Measurements from ENCODE around the gene HMGA1.
"Not testable (repeated sequence)": the region's sequence is repeated elsewhere in the genome, so short reads cannot be mapped to it uniquely, and the experiment has no call there.

Gene HMGA1

GRCh38 chr6:34240329-34241248 is 3.9 kb downstream of the HMGA1 start:
- DNase-seq = no peak

DNA sequence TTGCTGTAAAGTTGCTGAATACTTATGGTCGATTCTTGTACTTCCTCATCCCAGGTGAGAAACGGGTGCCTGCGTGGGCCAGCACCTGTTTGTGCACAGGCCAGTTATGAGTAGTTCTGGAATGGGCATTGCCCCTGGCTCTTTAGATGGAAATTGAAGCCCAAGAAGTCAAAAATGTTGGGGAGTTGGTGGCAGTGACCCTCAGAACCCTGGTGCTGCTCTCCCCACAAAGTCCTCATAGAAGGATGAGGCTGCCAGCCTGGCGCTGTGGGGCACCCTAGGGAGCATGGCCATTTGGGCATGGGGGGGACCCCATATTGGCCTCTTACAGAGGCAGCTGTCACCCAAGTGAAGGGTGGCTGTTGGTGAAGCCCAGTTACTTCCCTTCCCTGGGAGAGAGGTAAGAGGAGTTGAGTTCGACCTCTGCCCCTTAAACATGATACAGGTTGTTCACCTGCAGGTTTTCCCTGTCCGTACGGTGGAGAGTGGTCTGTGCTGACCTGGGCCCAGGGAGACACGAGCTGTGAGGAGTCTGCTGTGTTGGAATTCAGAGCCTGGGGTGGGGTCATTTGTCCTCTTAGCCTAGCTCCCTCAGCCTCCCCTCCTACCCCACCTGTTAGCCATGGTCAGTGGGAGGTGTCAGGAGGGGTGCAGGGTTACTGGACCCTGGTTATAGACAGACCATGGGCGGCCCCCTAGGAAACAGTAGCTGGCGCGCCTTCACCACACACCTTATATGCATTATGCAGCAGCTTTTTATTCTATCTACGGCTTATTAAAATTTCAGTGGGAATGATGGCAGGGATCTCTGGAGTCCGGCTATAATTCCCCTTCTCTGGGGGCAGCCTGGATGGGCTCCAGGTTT is 4.9 kb downstream of the HMGA1 start:
- no peak for DNase-seq

DNA sequence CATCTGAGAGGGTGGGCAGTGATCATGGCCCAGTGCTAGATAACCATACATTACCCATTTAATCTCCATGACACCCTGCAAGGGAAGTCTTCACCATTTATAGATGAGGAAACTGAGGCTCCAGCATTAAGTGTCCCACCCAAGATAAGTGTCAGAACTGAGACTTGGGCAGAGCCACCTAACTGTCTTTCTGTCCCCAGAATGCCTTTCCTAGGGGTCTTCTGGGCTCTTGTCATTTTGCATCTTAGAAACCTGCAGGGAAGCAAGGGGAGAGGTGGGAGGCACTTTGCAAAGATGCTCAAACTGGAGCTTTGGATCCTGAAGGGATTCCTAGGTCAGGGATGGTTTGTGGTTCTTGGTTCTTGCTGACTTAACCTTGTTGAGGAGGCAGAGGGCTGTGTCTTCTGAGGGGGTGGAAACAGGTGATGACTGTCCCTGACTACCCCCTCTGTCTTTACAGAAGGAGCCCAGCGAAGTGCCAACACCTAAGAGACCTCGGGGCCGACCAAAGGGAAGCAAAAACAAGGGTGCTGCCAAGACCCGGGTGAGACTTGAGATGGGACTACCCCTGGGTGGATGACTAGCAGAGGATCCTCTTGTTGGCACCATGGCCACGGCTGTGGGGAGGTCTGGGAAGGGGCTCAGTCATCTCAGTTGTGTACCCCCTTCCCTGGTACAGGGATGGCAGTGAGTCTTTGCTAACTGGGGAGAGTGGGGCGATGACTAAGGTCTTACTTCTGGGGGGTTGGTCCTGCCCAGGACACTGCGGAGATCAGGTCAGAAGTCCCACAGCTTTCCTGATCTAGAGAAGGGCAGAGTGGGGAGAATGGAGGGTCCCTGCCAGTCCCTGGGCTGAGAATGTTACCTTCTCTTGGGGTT is 5.8 kb downstream of the HMGA1 start:
- DNase-seq = no peak

- DNase-seq = peak; percentile 32 to 44
Measured at GRCh38 chr6:34243131-34243771, 6.6 kb downstream of the HMGA1 start.

DNA sequence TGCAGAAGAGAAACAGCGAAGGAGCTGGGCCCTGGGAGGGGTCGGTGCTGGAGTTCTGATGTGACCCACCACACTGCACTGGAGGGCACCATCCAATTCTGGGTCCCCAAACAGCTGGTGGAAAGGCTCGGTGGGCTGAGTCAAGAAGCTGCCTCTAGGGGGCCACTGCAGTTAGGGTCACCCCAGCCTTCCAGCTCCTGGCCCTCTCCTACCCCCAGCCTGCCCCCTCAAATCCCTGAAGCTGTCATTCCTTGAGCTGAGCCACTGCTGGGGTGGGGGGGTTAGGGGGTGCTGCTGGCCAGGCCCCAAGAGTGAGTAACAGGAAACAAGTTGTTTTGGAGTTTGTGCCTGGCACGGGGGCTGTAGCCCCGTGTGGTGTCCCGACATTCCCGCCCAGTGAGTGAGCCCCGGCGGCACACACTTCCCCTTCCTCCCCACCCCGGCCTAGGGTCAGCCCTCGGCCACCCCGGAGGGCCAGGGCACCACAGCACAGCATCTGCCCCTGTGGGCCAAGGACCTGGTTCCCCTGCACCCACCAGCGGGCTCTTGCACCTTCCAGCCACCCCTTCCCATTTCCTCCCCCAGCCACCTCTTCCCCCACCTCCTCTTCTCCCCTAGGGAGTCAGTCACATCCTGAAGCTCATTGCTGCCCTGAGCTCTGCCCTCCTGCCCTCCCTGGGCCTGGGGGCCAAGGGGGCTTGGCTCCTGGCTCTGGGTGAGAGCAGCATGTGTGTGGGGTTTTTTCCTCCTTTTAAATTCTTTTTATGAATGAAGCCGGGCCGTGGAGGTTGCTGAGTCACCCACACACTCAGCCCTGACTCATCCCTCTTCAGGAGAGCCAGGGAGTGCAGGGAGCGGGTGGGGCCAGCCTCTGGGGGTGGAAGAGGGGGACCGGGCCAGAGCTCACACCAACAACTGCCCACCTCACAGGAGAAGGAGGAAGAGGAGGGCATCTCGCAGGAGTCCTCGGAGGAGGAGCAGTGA is 7.5 kb downstream of the HMGA1 start:
- DNase-seq = peak; percentile 68 to 74

GRCh38 chr6:34245032-34245760 is 8.5 kb downstream of the HMGA1 start:
- DNase-seq = not testable (repeated sequence)

- not testable (repeated sequence) for DNase-seq
Measured at GRCh38 chr6:34245761-34246140, 9.1 kb downstream of the HMGA1 start.

GRCh38 chr6:34246249-34246562 is 9.5 kb downstream of the HMGA1 start:
- no peak for DNase-seq

GRCh38 chr6:34246563-34247391 is 10.1 kb downstream of the HMGA1 start:
- peak; percentile 54 for DNase-seq

DNA sequence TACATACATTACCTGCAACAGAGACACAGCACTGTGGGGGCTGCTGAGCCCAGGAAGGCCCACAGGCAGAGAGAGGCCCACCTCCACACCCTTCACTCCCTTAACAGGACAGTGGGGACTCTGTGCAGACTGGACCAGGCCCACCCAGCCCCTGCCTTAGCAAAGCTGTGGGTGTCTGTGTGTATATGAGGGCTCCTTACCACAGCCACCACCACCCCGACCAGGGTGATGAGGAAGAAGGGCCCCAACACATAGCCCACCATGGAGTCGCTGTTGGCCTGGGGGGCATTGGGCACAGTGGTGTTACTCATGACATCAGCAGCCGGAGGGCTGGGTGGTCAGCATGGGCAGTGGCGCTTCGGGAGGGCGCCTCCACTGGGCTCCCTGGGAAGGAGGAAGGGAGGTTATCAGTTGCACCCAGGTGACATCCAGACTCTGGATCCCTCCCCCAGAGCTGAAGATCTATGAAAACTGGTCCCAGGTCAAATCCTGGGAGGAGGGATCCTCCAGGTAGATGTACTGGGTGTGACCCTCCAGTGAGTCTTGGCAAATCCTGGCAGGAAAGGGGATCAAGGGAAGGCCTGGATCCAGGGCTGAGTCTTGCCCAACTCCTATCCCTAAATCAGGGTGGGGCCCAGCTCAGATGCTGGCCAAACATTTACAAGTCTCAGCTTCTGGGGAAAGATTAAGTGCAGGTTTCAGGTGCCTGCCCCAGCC is 11.0 kb downstream of the HMGA1 start:
- no peak for DNase-seq

GRCh38 chr6:34248198-34248726 is 11.6 kb downstream of the HMGA1 start:
- DNase-seq = peak; percentile 37 to 39

DNA sequence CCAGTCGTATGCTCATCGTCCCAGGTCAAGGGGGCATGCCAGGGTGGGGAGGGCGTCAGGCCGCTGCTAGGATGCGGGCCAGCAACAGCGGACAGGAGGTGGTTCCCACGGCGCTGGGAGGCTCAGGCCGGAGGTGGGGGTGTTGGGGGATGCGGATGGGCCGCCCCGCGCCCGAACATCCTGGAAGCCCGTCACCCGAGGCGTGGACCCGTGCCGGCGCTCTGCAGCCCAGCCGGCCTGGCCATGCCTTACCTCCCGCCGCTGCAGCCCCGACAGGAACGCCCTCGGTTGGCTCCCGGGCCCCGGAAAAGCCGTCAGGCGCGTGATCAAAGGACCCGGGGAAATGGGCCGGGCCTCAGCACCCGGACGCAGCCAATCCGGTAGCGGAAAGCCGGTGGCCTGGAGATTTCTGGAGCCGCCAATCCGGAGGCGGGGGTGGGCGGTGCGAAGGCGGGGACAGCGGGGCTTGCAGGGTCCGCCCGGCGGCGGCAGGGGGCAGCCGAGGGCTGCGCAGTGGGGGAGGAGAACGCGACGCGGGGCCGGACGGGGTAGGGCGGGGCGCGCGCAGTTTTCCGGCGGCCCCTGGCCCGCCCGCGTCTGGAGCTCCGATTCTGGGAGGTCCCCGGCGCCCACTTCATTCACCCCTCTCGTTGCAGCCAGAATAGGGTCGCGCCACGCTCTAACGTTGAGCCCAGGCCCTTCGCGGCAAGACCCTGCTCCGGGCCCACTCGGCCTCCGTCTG is 12.2 kb downstream of the HMGA1 start, which contains the start of gene SMIM29:
Gene SMIM29 (minus strand): TSS at position 280 of the 742 bp plus-strand sequence. CDS start 1,215 bp downstream, outside the sequence.
- peak; percentile 96 to 97 for DNase-seq

- no peak for DNase-seq
Measured at GRCh38 chr6:34249469-34250261, 13.0 kb downstream of the HMGA1 start.

DNA sequence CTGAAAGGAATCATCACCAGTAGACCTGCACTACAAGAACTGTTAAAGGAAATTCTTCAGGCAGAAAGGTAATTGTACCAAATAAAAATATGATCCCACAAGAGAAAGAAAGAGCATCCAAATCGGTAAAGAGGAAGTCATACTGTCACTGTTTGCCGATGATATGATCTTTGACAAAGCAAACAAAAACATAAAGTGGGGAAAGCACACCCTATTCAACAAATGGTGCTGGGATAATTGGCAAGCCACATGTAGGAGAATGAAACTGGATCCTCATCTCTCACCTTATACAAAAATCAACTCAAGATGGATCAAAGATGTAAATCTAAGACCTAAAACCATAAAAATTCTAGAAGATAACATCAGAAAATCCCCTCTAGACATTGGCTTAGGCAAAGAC is 15.7 kb downstream of the HMGA1 start:
- DNase-seq = not testable (repeated sequence)

DNA sequence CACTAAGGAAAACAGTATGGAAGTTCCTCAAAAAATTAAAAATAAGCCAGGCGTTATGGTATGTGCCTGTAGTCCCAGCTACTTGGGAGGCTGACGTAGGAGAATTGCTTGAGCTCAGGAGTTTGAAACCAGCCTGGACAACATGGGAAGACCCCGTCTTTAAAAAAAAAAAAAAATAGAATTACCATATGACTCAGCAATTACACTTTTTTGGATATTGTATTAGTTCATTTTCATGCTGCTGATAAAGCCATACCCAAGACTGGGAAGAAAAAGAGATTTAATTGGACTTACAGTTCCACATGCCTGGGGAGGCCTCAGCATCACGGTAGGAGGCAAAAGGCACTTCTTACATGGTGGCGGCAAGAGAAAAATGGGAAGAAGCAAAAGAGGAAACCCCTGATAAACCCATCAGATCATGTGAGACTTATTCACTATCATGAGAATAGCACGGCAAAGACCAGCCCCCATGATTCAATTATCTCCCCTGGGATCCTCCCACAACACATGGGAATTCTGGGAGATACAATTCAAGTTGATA is 22.9 kb downstream of the HMGA1 start:
- DNase-seq = no peak

- DNase-seq = no peak
Measured at GRCh38 chr6:34260576-34261267, 24.0 kb downstream of the HMGA1 start.

Measured in activated CD4-positive, alpha-beta T cell treated with anti-CD3 and anti-CD28 coated beads for 4 hours (primary cell).